ENCODE data around the gene ITGA1.

Gene ITGA1

GRCh38 chr5:52772668-52773067, 15.0 kb upstream of the ITGA1 start:
- no peak for DNase-seq

GRCh38 chr5:52773342-52773741, 14.4 kb upstream of the ITGA1 start:
- DNase-seq, result no peak

DNA sequence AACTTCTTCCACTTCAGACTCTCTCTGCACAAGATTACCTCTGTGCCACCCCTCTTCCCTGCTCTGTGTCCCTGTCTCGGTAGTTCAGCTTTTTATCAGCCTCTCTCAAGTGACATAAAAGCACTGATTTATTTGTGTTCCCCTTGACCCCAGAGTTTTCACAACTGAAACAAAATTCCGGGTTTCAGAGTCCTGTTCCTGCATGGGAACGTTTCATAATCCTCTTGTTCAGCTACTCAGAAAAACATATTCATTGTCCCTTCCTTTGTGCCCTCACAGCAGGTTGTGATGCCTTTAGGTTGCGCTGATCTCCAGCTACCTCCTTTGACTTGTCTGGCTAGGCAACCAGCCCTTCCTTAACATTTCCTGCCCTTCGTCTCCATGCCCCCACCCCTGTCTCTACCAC, 13.7 kb upstream of the ITGA1 start:
- no peak for DNase-seq

GRCh38 chr5:52776116-52776515, 11.6 kb upstream of the ITGA1 start:
- no peak for DNase-seq

DNA sequence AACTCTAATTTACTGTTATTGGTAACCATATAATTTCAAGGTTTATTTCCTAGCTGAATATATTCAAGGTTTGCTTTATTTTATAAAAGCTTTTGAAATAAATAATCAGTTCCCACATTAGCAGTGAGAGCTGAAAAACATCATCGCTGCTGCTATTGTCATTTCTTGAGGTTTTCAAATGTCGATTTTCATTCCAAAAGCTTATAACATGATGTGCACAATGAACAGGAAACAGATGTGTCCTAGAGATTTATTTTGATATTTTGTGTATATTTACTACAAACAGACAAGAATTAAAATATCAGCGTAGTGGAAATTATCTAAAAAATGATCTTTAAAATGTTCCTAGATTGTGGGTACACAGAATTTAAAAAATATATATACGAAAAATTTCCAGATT, 10.5 kb upstream of the ITGA1 start:
- no peak for DNase-seq

DNA sequence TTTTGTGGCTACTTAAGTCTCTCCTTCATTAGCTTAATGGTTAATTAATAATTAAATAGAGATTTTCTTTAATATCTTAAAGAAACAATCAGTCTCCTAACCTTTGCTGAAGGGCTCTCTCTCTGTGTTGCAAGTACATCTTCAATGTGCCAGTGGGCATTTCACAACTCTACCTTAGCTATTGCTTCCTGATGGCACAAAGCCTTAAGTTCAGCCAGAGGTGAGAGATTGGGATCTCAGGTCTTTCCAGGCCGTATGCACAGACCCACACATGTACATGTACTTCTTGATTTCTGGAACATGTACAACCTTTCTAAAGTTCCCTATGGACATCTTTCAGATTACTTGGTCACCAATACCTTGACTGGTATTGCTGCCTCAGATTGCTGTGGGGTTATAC, 8.9 kb upstream of the ITGA1 start:
- no peak for DNase-seq

DNA sequence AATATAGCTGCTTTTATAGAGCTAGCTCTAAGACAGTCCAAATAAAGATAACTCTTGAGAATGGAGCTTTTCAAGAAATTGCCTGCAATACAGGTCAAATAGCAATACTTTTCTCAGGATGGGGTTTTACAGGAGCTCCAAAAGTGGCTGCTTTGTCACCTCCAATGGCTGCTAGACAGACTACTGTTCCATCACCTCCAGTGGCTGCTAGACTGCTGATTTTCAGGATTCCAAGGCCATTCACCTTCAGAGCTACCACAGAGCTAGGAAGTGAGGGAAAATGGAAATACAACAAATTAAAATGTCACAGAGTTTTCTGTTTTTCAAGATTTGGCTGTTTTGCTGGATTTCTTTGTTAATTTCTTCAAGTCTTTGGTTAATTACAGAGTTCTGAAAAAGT, 8.5 kb upstream of the ITGA1 start:
- DNase-seq, result no peak

DNA sequence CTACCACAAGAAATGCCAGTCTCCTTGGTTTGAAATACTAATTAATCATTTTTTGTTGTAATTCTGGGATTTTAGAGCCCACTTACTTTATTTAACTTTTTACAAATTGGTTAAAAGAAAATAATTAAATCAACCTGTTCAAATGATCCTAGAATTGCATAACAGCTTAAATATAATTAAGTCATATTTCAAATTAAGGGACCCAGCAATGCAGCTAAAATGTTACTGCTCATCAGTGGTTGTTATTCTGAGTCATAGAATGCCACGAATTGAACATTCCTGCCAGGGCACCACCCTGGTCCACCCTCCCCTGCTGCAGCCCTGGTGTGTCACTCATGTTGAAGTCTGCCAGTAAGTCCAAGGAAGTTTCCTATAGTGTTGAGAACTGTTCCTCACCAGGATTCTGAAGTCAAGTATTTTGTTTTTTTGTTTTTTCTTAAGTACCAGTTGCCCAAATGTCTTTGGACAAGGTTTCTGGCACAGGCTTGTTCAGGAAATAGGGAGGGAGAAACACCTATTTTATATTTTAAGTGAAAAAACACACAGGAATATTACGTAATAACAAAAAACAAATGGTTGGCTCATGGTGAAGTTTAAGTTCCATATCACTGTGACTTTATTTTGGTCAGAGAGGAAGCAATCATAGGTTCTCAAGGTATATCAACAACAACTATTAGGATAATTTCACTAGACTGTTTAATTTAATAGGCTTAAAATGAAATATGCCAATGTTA, 4.3 kb upstream of the ITGA1 start:
- no peak for DNase-seq

DNA sequence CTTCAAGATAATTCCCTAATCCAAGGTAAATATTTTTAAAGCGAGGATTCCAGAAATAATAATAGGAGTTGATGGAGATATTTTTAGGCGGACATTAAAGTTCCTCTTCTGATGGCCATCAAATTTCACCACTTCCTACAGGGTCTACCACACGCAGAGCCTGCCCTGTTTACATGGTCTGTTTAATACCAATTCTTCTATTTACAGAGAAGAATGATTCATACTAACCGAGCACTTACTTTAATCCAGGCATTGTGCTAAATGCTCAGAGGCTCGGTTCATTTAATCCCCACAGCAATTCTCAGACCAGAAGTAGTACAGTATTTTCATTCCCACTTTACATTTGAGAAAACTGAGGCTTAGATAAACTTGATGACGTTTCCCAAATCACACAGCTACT, 3.0 kb upstream of the ITGA1 start:
- no peak for DNase-seq

- no peak for DNase-seq
Measured at GRCh38 chr5:52786391-52786790, 1.3 kb upstream of the ITGA1 start.

GRCh38 chr5:52786949-52787599, 642 bp upstream of the ITGA1 start:
- DNase-seq, result no peak

GRCh38 chr5:52788505-52788821, 747 bp downstream of the ITGA1 start:
- DNase-seq, result no peak

DNA sequence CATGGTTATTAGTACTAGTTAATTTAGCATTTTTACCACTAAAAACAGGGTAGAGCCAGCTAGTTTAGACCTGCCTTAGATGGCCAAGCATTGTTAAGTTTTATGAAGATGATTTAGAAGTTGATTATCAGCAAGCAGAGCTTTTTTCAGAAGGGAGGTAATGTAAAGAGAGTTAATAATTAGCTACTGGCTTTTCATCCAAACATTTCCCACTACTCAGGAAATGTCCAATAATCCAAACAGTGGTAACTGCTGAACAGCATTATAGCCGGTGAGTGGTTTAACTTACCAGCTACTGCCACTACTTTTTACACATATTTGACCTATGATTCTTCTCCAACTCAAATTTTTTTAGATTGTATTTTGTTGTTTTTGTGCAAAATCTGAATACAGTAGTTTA, 1.7 kb downstream of the ITGA1 start:
- no peak for DNase-seq

- no peak for DNase-seq
Measured at GRCh38 chr5:52789851-52790250, 2.1 kb downstream of the ITGA1 start.

DNA sequence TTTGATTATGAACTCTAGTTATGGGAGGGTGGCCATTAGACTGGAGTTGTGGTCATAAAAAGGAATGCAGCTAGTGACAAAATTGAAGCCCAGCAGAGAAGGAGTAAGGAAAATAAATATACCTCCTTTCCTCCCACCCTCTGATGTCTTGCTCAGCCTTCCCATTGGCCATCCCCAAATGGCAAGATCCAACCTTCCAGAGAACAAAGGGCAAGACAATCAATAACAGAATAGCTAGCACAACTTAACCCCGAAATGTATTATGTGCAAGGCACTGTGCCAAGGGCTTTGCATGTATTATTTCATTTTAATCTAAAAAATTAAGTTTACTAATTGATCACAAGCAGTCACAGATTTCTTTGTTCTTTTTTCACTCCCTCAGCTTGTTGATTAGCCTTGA, 3.6 kb downstream of the ITGA1 start:
- no peak for DNase-seq

DNA sequence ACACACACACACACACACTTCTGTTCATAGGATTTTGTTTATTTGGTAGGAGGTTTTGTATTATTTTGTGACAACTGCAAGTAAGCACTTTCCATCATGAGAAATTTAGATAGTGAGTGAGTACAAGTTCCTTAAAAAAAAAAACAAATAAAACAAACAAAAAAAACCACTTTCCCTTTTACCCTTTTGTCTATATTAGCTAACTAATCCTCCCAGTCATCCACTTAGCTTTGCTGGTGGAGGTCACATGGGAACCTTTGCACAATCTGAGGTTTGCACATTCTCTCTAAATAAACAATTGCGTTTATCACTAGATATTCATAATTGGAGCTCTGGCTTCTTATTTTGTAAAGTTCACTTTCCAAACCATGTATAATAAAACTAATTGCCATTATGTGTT, 6.8 kb downstream of the ITGA1 start:
- no peak for DNase-seq

DNA sequence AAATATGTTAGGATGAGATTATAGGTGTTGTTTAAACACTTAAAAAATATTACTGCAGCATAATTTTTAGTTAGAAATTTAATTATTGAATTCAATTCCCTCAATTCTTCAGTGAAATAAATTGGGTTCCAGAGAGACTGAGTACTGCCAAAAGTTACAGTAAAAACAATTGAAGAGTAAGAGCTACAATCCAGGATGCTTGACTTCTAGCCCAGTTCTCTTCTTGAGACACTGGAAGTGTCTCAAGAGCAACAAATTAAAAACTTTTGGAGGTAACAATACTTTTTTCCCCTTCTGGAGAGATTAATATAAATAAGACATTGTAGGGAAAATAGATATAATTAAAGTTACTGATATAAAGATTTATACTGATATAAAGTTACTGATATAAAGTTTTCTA, 8.3 kb downstream of the ITGA1 start:
- DNase-seq, result no peak

- no peak for DNase-seq
Measured at GRCh38 chr5:52796516-52797103, 8.9 kb downstream of the ITGA1 start.

DNA sequence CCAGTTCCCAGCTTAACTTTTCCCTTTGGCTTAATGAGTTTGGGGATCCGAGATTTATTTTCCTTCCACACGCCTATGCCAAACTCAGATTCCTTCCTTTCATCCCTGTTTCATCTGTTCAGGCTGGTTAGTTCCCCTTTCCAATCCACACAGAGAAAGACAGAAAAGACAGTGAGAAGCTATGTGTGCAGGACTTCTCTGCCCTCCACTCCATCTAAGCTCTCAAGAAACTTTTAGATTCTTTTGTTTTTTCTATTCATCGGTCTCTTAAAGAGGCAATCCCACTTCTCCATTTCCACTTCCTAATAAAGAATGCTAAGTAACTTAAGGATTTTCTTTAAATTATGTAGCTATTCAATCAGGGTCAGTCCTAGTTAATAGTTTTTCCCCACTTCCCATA, 11.2 kb downstream of the ITGA1 start:
- no peak for DNase-seq

DNA sequence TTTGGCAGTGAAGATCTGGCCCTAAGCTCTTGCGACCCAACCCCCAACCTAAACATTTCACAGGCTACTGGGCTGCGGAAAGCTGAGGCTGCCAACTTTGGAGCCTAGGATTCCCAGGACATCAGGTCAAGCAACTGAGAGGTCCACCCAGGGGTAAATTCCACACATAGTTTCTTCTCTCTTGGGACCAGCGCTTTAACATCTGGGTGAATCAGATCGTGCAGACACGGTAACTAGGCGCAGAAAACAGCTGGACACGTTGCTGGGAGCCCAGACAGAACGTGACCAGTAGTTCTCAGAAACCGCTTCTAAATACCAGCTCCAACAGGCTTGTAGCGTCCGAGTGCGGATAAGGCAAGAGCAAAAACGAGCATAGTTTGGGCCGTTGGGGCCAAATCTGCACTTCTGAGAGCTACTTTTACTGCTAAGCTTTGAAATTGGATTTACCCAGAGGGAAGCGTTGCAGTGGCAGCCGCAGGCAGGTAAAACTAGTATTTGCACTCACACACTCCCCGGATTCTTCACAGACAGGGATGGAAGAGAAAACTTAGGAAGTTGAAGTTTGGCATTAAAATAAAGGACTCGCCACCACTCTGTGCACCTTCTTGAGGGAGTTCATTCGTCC, 11.8 kb downstream of the ITGA1 start:
- DNase-seq, result no peak

DNA sequence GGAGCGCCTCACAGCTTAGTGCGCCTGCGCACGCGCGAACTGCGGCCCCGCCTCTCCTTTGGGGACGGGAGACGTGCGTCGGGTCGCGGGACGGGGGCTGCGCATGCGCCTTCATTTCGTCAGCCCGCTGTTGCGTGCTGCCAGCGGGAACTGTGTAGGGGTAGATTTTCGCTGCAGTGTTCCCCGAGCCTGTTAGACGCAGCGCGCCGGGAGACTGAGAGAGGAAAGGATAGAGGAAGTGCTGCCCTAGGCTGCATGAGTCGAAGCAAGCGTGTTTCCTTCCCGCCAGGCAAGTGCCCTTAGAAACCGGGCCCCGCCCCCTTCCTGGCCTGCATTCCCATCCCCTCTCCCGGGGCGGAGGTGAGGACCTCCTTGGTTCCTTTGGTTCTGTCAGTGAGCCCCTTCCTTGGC, 12.3 kb downstream of the ITGA1 start:
- DNase-seq, result peak; percentile 94

GRCh38 chr5:52800394-52801213, 12.9 kb downstream of the ITGA1 start:
- peak; percentile 54 for DNase-seq

DNA sequence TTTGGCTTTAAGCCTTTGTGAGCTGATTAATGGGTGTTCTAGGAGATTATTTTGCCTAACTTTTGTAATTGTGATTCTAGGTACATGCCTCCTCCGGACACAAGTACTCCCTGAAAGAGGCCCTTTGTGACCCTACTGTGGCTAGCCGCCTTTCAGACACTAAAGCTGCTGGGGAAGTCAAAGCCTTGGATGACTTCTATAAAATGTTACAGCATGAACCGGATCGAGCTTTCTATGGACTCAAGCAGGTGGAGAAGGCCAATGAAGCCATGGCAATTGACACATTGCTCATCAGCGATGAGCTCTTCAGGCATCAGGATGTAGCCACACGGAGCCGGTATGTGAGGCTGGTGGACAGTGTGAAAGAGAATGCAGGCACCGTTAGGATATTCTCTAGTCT, 13.6 kb downstream of the ITGA1 start:
- no peak for DNase-seq
